K562 (cell line): ENCODE measurements around the gene GYPE.
"Not testable (repeated sequence)": the region's sequence is repeated elsewhere in the genome, so short reads cannot be mapped to it uniquely, and the experiment has no call there.

Experiments
- FOXP4 ChIP-seq: sonication (generic); formaldehyde crosslinking; IDR thresholded peaks from 2 replicates; pipeline ENCODE4 v1.8.0; 2022; ENCODE audit warnings: mild to moderate bottlenecking, missing genetic modification reagents, borderline replicate concordance
- REST ChIP-seq, 2 experiments: fragments of 450-650 bp; formaldehyde crosslinking in 1 of 2; IDR thresholded peaks; 2 replicates each; pipeline versions ENCODE4 v1.4.0 to v1.6.1; 2014 to 2020; ENCODE audit warnings: mild to moderate bottlenecking in 2 of 2, borderline replicate concordance in 1 of 2, low read depth in 1 of 2

DNA sequence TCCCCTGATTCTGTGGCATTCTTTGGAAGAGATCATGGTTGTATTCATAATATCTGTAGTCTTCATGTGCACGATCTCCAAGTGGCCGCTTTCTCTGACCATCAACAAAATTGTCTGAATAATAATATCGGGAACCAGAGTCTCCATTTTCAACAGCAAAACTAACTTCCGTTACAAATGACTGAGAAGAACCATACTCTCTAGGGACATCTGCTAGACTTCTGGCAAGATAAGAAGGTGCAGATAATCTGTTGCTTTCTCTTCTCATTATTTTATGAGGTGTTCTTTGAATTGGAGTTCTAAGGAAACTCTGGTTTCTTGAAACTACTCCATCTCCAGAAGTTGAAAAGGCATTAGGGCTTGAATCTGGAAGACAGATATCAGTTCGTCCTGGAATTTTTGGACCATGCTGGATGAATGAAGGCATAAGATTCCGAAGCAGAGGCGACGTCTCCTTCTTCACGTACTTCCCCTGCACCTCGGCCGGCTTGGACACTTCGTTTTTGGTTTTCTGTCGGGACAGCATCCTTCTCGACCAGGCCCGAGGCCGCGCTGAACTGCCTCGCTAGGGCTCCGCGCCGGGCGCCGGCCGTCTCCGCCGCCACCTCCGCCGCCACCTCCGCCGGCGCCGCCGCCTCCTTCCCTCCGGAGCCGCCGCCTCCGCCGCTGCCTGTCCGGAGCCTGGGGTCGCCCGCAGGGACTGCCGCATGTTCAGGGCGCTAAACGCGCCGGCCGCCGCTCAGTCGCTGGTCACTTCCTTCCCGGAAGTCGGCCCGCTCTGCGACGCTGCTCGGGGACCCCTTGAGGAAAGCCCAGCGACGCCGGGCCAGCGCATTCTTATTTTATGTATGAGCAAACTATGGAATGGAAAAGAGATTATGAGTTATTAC lies 6.4 kb upstream of the GYPE start:
- not testable (repeated sequence) for TF ChIP-seq REST (IDR thresholded peaks at IDR 0.05; ENCODE audit: borderline replicate concordance); REST (CRISPR knock-in tag; IDR thresholded peaks at IDR 0.05; ENCODE audit: low read depth); FOXP4 (CRISPR knock-in tag)
